SK-N-SH (cell line): ENCODE results near the gene CERS1. TPM values are rescaled to one million over a fixed set of nuclear protein-coding genes. Genes with fewer than 3 reads are reported as not detected.

ENCODE experiments used
- CTCF ChIA-PET: fragments of 300-600, 350-600 bp; formaldehyde crosslinking; extraction: SDS; loops from one replicate; lab custom pipeline; 2021; lab: Yijun Ruan, JAX
- POLR2A ChIA-PET: fragments of 350-600 bp; sonication (Branson Sonifier 250); formaldehyde crosslinking; extraction: SDS; loops from one replicate; lab custom pipeline; 2020; ENCODE audit warnings: antibody characterized with exemption, inconsistent platforms; lab: Yijun Ruan, JAX
- DNase-seq: peaks from one replicate; pipeline ENCODE4 v3.0.0; 2012
- H2AFZ ChIP-seq: fragments of 200-600 bp; sonication (generic); 2 replicates; pipeline ENCODE4 v1.8.1; 2016; ENCODE audit warnings: antibody characterized with exemption, mild to moderate bottlenecking, low read depth
- H3F3A ChIP-seq: fragments of 200-600 bp; sonication (generic); replicated peaks from 2 replicates; pipeline ENCODE3; 2016; ENCODE audit warnings: antibody characterized with exemption, mild to moderate bottlenecking; ENCODE audit not compliant: insufficient read depth
- H3K27ac ChIP-seq, 2 experiments: fragments of 200-500 bp in 1 of 2; fragments of 200-600 bp in 1 of 2; sonication (Bioruptor generic) in 1 of 2; sonication (generic), shearing (Covaris generic) in 1 of 2; 2 replicates each; pipeline versions ENCODE4 v1.5.1 to v1.6.1; 2014 to 2016; ENCODE audit warnings: low read depth in 2 of 2, inconsistent platforms in 1 of 2, low read length in 1 of 2, mild to moderate bottlenecking in 1 of 2, mixed read lengths in 1 of 2
- H3K27me3 ChIP-seq: fragments of 200-600 bp; sonication (generic), shearing (Covaris generic); 2 replicates; pipeline ENCODE4 v1.6.1; 2016; ENCODE audit warnings: mixed run types; ENCODE audit not compliant: insufficient read depth
- H3K36me3 ChIP-seq, 2 experiments: fragments of 200-500 bp in 1 of 2; fragments of 200-600 bp in 1 of 2; sonication (Bioruptor generic) in 1 of 2; sonication (generic) in 1 of 2; replicated peaks in 1 of 2; 2 replicates each; pipeline versions ENCODE3 to v1.5.1; 2014 to 2016; ENCODE audit warnings: low read length in 1 of 2, mild to moderate bottlenecking in 1 of 2; ENCODE audit not compliant: insufficient read depth in 2 of 2, control insufficient read depth in 1 of 2
- H3K4me1 ChIP-seq, 2 experiments: fragments of 200-500 bp in 1 of 2; fragments of 200-600 bp in 1 of 2; sonication (Bioruptor generic) in 1 of 2; sonication (generic), shearing (Covaris generic) in 1 of 2; 2 replicates each; pipeline versions ENCODE4 v1.5.1 to v1.6.1; 2014 to 2016; ENCODE audit warnings: low read depth in 1 of 2, low read length in 1 of 2, mixed run types in 1 of 2; ENCODE audit not compliant: insufficient read depth in 2 of 2, control insufficient read depth in 1 of 2
- H3K4me2 ChIP-seq: fragments of 200-600 bp; sonication (generic), shearing (Covaris generic); 2 replicates; pipeline ENCODE4 v1.6.1; 2017; ENCODE audit warnings: mixed run types
- H3K4me3 ChIP-seq, 2 experiments: fragments of 200-500 bp in 1 of 2; fragments of 200-600 bp in 1 of 2; sonication (Bioruptor generic) in 1 of 2; sonication (generic), shearing (Covaris generic) in 1 of 2; 2 replicates each; pipeline versions ENCODE4 v1.5.1 to v1.8.1; 2014 to 2016; ENCODE audit warnings: low read depth in 2 of 2, inconsistent platforms in 1 of 2, low read length in 1 of 2, mild to moderate bottlenecking in 1 of 2, mixed read lengths in 1 of 2, moderate library complexity in 1 of 2
- H3K79me2 ChIP-seq: fragments of 200-600 bp; sonication (generic); 2 replicates; pipeline ENCODE4 v1.8.1; 2017; ENCODE audit warnings: mild to moderate bottlenecking; ENCODE audit not compliant: insufficient read depth
- H3K9ac ChIP-seq: fragments of 200-600 bp; sonication (generic); 2 replicates; pipeline ENCODE4 v1.6.1; 2017; ENCODE audit warnings: mixed run types
- H3K9me2 ChIP-seq: fragments of 200-600 bp; sonication (generic); 2 replicates; pipeline ENCODE4 v1.6.1; 2017; ENCODE audit warnings: mixed run types
- H3K9me3 ChIP-seq: fragments of 200-600 bp; sonication (generic); 2 replicates; pipeline ENCODE4 v1.6.1; 2017; ENCODE audit warnings: mixed run types, mild to moderate bottlenecking, moderate library complexity
- H4K20me1 ChIP-seq: fragments of 200-600 bp; sonication (generic); 2 replicates; pipeline ENCODE4 v1.6.1; 2017; ENCODE audit warnings: mild to moderate bottlenecking, mixed run types; ENCODE audit not compliant: insufficient read depth
- CTCF ChIP-seq: fragments of 200-600 bp; sonication (generic); IDR thresholded peaks from 2 replicates; pipeline ENCODE4 v1.6.1; 2017; ENCODE audit warnings: antibody characterized with exemption, mild to moderate bottlenecking, moderate library complexity
- FOSL2 ChIP-seq: IDR thresholded peaks from 2 replicates; pipeline ENCODE4 v1.4.0; 2012; ENCODE audit warnings: low read depth, mild to moderate bottlenecking, moderate library complexity, borderline replicate concordance
- JUND ChIP-seq: IDR thresholded peaks from 2 replicates; pipeline ENCODE4 v1.4.0; 2012
- MAX ChIP-seq: IDR thresholded peaks from 2 replicates; pipeline ENCODE4 v1.4.0; 2012; ENCODE audit warnings: low read depth
- MEF2A ChIP-seq: IDR thresholded peaks from 2 replicates; pipeline ENCODE4 v1.4.0; 2012; ENCODE audit warnings: low read depth, borderline replicate concordance
- MXI1 ChIP-seq: IDR thresholded peaks from 2 replicates; pipeline ENCODE4 v1.6.1; 2012; ENCODE audit warnings: mild to moderate bottlenecking, low read depth, low read length, improper control_type of control experiment
- NFIC ChIP-seq: IDR thresholded peaks from 2 replicates; pipeline ENCODE4 v1.4.0; 2012; ENCODE audit warnings: borderline replicate concordance
- PBX3 ChIP-seq: IDR thresholded peaks from 2 replicates; pipeline ENCODE4; 2012
- POLR2AphosphoS5 ChIP-seq: IDR thresholded peaks from 2 replicates; pipeline ENCODE4 v1.6.1; 2012; ENCODE audit warnings: low read depth, low read length
- RCOR1 ChIP-seq: fragments of 150-350 bp; IDR thresholded peaks from 2 replicates; pipeline ENCODE4 v1.6.1; 2017; ENCODE audit warnings: antibody characterized with exemption, low read length
- RXRA ChIP-seq: IDR thresholded peaks from 2 replicates; pipeline ENCODE4 v1.4.0; 2012; ENCODE audit warnings: low read depth, mild to moderate bottlenecking, borderline replicate concordance
- SIN3A ChIP-seq: IDR thresholded peaks from 2 replicates; pipeline ENCODE4 v1.6.1; 2012; ENCODE audit warnings: low read depth, mild to moderate bottlenecking, low read length, moderate library complexity, borderline replicate concordance
- SMC3 ChIP-seq: IDR thresholded peaks from 2 replicates; pipeline ENCODE4 v1.6.1; 2012; ENCODE audit warnings: low read depth, low read length, improper control_type of control experiment
- USF1 ChIP-seq: IDR thresholded peaks from 2 replicates; pipeline ENCODE4 v1.4.0; 2012; ENCODE audit warnings: low read depth, borderline replicate concordance
- WGBS: methylation state at CpG from one replicate; pipeline ENCODE4 v1.1.6; 2017; ENCODE audit warnings: low lambda C conversion rate; 5-methylcytosine and 5-hydroxymethylcytosine counted together
- polyA plus RNA-seq, 3 experiments: library from polyadenylated mRNA; depleted of rRNA; stranded (reverse); fragments of >200 nt; gene quantifications; 2 replicates each; pipeline ENCODE4 v1.2.3, GENCODE V29; 2012

The CERS1 gene
- polyA plus RNA-seq, 1 of the 3 experiments (the other 2 are of a cell fraction) = 7.3 TPM

- TF ChIP-seq PBX3 (no peak), FOSL2 (no peak), SIN3A (no peak), NFIC (no peak), RXRA (no peak)
These were observed 33.4 kb upstream of the CERS1 start (continued) for GRCh38 chr19:18929311-18929710.

- H3K4me1 ChIP-seq = peaks cover 0 to 8% of the 10 kb centered on the region in 2 experiments; a peak in 1 of 4 replicates
- 96% methylated on average over 17 of the region's 26 CpGs for WGBS
- H3K27me3 ChIP-seq = no peaks in the 10 kb centered on the region
- no peaks in the 10 kb centered on the region for H3K9me3 ChIP-seq
- ChIA-PET CTCF (interaction anchor here (0.5 to 2.0 kb wide), 5 partner anchors 9 to 72 kb away, joined by 3 to 5 read pairs (median 5); partner anchors contain the start of genes COPE and DDX49), POLR2A (interaction anchor here (0.8 to 2.4 kb wide), 2 partner anchors 9 to 12 kb away, joined by 3 to 16 read pairs; partner anchors contain the start of genes COPE and DDX49)
- H3K9ac ChIP-seq = no peak overlapping the region
- peaks cover 21% of the 10 kb centered on the region for H3F3A ChIP-seq
- H3K4me3 ChIP-seq = no peak overlapping the region
- peaks cover 19 to 32% of the 10 kb centered on the region in 2 experiments for H3K36me3 ChIP-seq
- no peak overlapping the region for H2AFZ ChIP-seq
- TF ChIP-seq PBX3 (no peak), RCOR1 (no peak), USF1 (no peak), NFIC (no peak), JUND (no peak), SIN3A (no peak; the same call in 1 of the 2 replicates), MXI1 (no peak), POLR2AphosphoS5 (no peak), MAX (no peak), SMC3 (no peak), CTCF (no peak), MEF2A (no peak)
- H3K27ac ChIP-seq = no peak overlapping the region
- no peak overlapping the region for H3K4me2 ChIP-seq
- peaks cover 12% of the 10 kb centered on the region; the same call in 1 of the 2 replicates for H4K20me1 ChIP-seq
- no peaks in the 10 kb centered on the region for H3K9me2 ChIP-seq
- no peaks in the 10 kb centered on the region for H3K79me2 ChIP-seq
- no peak for DNase-seq
These were observed 32.3 kb upstream of the CERS1 start for GRCh38 chr19:18928018-18928805.
